GM21717 (cell line): ENCODE data around the gene PAK1.
"Not testable (repeated sequence)": the region's sequence is repeated elsewhere in the genome, so short reads cannot be mapped to it uniquely, and the experiment has no call there.

ENCODE experiments used
- ATAC-seq: cut with Tn5 transposase; IDR thresholded peaks from one replicate; pipeline ENCODE4 v1.9.1; 2021; ENCODE audit warnings: mild to moderate bottlenecking, moderate library complexity; ENCODE audit not compliant: unreplicated experiment

The PAK1 gene

DNA sequence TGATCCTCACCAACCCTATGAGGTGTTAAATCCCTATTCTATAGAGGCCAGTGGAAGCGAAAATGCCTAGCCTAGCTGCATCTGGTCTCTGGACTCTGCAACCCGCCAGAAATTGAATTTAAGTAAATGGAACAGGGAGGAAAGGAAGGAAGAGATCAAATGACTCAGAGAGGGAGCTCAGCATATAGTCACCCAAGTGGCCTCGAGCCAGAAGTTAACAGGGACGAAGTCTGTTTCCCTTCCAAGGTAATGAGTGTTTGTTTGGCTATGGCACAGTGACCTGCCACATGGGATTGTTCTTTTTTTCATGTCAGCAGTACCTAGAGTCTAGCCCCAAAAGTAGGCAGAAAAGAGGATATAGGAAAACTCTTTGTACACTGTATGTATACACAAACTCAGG, 66.3 kb downstream of the PAK1 start:
- no peak for ATAC-seq

DNA sequence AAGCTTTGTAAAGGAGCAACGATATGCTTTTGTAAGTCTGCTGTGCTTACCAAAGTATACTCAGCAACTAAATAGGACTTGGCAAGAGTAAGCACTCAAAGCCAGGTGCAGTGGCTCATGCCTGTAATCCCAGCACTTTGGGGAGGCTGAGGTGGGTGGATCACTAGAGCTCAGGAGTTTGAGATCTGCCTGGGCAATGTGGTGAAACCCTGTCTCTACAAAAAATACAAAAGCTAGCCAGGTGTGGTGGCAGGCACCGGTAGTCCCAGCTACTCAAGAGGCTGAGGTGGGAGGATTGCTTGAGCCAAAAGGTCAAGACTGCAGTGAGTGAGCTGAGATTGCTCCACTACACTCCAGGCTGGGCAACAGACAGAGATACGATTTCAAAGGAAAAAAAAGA, 67.5 kb downstream of the PAK1 start:
- ATAC-seq = no peak

DNA sequence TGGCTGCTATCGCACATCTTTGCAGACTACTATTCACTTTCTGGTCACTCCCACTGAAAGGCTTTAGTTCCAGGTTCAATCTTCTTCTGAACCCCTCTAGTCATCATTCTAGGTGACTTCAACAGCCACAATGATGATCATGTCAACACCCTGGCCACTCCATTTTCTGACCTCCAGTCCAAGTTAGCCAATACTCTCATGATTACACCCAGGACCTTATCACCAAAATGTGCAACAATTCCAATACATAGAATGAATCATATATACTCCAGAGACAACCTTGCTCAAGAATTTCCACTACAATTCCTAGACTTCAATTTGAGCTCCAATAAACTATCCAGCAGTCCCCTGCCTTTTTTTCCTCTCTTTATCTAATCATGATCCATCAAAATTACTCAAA, 70.7 kb downstream of the PAK1 start:
- no peak for ATAC-seq

DNA sequence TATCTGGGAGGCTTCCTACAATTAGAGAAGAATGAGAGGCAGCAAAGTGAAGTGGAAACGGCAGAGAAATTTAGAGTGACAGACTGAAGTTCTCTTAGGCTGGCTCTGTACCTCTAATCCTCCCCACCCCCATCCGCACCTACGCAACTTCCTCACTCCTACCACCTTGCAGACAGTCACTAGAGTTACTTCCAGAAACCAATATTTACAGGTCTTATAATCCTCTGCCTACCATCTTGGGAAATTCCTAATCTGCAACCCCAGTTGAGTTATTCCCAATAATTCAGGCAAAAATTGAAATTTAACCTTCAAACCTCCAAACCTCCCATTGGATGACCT, 71.7 kb downstream of the PAK1 start:
- no peak for ATAC-seq

DNA sequence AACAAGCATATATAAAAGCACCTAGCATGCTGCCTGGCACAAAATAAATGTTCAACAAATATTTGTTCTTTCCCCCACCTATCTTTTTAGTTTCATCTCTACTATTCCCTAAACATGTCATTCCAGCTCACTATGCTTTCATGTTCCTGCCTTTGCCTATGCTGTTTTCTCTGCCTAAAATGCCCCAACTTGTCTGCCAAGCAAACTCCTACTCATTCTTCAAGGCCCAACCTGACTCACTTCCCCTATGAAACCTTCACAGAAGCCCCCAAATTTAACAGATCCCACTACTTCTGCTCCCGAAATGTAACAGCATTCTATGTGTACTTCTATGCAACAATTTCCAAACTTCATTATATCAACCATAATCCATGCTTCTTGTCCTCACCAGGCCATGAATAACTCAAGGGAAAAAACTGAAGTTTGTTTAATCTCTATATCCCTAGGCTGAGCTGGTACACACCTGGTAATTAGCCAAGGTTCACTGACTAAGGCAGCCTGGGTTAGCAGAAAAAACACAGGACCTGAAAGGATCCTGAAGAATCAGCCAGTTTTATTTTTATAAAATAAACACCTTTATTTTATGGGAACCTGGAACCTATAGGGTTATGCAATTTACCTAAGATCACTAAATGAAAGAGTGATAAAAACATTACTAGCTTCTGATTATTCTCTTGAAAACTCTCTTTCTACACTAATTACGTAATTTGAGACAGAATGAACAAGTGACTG, 72.2 kb downstream of the PAK1 start:
- ATAC-seq = no peak

DNA sequence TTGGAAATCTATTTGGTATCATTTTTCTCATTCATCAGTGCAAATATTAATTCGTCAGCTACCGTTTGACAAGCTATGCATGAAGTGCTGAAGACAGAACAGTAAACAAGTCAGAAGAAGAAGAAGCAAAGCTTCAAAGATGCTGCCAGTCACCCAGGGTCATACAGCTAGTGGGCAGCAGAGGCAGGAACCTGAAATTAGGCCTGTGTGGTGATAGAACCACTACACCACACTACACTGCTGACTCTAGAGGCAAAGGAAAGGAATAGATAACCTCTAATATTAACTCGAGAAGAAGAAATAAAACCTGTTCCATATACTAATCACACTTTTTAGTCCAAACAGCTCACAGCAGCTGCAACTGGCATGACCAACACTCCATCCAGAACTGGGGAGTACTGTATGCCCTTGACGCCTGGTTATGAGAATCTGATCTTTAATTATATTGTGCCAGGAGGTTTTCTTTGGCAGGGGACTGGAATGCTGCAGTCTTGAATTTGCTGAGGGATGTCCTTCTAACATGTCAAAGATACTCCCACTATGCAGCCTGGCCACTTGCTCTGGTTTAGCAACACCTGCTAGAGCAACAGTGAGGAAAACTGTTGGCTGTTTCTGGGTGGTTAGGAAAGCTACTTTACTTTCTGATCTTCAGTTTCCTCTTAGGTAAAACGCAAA, 73.0 kb downstream of the PAK1 start:
- ATAC-seq = no peak

DNA sequence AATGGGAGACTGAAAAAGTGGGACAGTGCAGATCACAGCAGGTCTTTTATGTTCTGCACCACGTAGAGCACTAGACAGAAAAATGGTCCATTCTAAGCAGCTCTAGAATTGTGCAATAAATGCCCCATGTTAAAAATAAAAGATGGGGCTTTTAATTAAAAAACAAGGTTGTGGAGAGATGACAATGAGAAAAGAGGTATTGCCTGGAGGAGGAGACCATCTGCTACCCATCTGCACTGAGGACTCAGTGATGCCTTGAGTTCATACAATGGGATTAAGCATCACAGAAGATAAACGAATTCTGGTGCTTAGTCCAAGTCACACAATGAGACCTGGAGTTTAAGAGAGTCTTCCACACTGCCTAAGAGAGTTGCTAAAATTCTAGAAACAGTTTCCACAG, 73.6 kb downstream of the PAK1 start:
- ATAC-seq = no peak

DNA sequence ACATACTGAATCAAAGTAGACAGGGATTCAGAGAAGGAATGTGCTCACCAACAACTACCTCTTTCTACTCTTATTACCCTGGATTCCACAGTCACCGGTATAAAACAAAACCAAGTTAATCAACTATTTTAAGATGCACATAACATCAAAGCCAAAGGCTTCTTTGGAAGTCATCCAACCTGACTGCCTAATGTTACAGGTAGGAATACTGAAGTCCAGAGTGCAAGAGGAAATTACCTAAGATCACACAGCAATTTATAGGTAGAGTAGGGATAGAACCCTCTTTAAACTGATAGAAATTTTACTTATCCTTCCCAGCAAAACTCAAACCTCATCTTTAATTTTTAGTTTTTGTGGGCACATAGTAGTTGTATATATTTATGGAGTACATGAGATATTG, 76.3 kb downstream of the PAK1 start:
- ATAC-seq = no peak

DNA sequence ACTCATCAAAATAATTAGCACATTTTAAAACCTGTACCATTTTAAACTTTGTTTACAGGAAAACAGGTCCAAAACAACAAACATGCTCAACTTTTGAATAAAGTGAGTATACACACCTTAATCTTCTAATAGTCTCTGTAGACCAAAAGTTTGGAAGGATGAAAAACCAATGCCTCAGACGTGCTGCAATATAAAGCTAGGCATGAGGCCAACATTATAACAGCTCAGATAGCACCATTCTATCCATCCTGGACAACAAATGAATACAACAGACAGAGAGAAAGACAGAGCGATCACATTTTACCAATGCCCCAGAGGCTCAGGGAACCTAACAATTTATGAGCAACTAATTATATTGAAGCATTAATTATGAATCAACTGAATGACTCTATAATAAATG, 77.0 kb downstream of the PAK1 start:
- no peak for ATAC-seq

DNA sequence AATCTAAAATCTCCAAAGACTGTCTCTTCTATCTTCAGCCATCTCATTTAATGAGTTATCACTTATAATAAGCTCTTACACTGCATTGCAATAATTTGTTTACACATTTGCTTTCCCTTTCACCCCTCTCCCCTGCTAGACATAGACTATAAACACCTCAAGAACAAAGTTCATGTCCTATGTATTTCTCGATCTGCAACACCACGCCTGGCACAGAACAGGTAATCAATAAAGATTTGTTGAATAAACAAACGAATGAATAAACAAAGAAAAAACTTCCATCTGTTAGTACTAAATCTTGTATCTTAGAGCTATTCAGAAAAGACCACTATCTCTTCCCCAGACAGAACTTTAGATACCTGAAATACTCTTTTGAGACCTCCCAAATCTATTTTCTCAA, 77.6 kb downstream of the PAK1 start:
- no peak for ATAC-seq

DNA sequence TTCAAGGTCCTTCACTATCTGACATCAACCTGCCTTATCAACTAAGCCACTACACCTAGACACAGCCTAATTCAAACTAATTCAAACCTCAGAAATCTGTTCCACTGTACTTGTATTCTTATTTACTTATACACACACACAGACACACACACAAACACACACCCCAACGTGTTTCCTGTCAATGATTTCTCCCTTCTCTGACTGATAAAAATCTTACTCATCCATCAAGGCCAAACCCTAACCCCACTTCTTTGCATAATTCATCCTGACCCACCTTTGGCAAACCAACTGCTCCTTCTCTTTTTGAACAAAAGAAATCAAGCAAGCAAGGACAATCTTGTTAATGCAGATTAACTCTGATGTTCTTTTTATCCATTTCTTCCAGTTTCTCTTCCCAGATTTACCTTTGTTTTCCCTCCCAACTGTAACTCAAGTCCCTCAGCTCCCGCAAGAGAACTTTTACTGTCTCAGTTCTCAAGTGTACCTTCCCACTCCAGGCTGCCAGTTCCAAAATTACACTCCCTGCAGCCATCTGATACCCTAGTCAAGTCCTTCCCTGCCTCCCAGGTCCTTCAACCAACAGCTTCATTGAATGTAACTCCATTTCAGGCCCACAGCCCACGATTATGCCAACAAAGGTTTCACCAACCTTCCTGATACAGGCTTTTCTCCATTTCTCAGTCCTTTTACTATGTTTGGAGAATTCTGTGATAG, 78.3 kb downstream of the PAK1 start:
- ATAC-seq = no peak

DNA sequence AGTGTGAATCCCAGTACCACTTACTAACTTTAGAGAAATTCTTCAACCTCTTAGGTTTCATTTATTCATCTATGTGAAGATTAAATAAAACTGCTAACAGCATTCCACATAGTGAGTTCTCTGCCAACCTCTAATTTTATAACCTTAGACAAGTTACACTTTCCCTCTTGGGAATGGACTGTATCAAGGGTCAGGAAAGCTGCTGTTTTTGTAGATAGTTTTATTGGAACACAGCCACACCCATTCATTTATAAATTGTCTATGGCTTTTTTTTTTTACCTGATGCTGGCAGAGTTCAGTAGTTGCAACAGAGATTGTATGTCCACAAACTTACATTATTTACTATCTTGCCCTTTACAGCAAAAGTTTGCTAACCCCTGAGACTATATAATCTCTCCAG, 81.1 kb downstream of the PAK1 start:
- ATAC-seq = no peak

DNA sequence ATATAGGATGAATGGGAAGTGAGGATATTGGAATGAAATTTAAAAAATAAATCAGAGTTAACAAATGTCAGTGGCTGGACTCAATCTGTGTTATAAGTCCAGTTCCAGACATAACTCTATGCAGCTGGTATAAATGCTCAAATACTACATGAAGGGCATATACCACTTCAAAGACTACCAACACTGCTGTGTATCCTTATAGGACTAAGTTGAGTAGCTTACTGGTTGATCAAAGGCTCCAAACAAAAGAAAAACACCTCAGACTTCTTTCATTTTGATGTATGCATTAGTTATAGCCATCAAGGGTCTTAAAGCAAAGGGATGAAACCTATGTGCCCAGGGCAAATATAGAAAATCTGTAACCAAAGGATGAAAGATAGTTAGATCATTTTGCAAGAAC, 86.2 kb downstream of the PAK1 start:
- ATAC-seq = no peak

DNA sequence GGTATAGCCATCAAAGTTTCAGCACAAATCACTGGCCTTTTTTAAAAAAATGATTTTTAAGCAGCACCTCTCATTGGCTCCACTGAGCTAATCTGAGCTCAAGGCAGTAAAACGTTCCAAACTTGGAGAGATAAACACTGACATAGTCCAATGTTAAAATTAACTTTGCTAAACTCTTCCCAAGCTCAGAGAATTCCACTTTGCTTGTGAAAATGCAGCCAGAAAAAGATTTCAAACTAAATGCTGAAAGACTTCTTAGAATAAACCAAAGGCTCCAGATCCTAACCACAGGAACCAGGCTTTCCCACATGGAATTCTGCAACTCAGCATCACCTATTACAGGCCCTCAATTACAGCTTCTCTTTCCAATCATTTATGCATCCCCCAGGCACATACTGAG, 87.7 kb downstream of the PAK1 start:
- ATAC-seq = no peak

DNA sequence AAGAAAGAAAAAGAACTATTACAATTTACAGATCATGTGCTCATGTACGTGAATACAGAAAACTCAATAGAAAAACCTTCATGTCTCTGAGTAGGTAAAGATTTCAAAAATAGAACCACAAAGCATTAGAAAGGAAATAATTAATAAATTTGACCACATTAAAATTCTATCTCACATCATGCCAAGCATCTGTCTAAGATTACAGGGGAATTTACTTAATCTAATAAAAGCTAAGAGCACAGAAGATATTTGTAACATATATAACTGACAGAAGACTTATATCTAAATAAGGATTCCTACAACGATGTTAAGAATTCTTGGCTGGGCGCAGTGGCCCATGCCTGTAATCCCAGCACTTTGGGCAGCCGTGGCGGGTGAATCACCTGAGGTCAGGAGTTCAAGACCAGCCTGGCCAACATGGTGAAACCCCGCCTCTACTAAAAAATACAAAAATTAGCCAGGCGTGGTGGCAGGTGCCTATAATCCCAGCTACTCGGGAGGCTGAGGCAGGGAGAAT, 88.6 kb downstream of the PAK1 start:
- not testable (repeated sequence) for ATAC-seq

DNA sequence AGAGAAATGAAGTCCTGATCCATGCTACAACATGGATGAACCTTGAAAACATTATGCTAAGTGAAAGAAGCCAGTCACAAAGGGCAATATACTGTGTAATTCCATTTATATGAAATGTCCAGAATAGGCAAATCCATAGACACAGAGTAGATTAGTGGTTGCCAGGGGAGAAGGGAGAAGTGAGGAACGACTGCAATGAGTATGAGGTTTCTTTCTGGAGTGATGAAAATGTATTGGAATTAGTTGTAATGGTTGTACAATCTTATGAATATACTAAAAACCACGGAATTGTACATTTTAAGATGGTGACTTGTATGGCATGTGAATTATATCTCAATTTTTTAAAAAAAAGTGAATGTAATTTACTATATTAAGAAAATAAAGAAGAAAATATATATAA, 89.3 kb downstream of the PAK1 start:
- ATAC-seq = no peak

DNA sequence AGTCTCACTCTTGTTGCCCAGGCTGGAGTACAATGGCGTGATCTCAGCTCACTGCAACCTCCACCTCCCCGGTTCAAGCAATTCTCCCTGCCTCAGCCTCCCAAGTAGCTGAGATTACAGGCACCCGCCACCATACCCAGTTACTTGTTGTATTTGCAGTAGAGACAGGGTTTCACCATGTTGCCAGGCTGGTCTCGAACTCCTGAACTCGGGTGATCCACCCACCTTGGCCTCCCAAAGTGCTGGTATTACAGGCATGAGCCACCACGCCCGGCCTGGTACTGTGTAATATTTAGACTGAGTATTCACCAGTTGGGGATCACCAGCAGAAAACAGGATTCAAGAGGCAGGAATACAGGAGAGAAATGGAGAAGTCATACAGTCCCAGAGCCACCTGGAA, 90.5 kb downstream of the PAK1 start:
- not testable (repeated sequence) for ATAC-seq

DNA sequence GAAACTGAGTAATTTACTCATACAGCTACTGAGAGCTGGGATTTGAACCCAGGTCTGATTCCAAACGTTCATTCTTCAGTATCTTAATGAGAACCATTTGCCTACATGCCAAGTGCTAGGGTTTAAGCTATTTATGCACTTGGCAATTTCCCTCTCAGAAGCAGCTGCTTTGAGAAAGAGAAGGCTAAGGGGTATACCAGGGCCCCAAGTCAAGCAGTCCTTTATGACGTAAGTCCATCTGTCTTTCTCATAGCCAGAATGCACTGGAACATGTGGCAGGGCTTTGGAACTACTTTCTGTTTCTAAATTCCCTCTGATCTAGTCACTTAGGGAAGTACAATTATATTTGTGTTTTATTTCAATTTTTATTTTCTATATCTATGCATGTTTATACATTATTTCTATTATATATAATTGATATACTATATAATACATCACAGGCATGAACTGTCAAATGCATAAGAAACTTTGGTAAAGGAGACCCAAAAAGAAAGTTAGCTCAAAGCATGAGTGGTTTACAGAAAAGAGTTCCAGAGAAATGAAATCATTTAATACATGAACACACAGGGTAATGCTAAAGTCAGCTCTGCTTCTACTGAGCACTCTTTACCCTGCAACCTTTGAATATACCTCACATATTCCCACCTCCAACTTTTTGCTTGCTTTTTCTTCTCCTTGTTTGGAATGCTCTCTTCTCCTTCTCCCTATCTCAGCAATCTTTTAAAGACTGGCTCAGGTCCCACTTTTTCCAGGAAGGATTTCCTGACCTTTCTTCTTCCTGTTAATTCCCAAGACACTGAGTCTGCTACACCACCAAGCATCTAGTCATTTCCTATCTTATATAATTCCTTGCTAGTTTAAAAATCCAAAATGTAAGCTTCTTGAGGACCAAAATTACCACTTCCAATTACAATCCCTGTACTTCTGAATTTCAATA, 91.9 kb downstream of the PAK1 start:
- ATAC-seq = no peak

DNA sequence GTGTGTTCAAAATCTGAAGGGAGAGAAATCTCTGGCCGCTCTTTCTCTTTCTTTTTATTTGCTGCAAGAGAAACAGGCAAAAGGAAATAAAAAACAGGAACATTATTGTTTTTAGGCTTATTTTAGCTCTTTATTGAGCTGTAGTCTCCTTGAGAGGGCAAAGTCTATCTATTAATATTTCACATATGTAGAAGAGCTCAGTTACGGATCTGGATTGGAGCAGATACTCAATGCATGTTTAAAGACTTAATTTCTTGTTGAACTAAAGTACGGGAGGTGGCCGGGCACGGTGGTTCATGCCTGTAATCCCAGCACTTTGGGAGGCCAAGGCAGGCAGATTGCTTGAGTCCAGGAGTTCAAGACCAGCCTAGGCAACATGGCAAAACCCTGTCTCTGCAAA, 94.0 kb downstream of the PAK1 start:
- ATAC-seq = no peak

DNA sequence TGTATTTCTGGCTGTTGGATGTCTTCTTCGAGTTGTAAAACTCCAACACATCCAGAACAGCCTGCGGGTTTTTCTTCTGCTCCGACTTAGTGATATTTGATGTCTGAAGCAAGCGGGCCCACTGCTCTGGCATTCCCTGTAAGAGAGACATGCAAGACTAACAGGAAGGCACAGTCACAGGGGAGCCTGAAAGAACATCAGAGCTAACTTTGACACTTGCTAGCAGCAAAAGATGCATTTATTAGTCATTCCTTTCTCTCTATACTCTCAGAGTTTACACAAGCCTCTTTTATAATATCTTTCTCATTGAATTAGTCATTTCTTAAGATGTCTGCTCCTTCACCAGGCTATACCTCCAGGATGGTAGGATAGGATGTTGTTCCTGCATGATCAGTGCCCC, 94.6 kb downstream of the PAK1 start:
- no peak for ATAC-seq

DNA sequence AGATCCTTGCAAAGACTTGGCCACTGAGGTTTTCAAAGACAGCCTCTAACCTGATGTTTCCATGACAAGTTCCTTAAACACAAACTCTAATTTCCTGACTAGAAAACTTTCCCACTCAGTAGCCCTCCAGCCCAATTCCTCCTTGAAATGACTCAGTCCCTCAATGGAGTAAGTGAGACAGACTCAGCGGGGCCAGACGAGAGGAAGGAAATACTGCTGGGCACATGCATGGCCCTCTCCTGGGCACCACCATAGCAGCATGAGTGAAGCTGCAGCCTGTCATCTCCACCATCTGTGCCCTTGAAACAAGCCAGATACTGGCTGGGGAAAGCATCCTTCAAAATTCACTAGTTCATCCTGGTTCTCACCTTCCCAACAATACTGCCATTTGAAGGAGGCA, 96.2 kb downstream of the PAK1 start:
- no peak for ATAC-seq
